ENCODE results near the gene PLAC8.
"Not testable (repeated sequence)": the region's sequence is repeated elsewhere in the genome, so short reads cannot be mapped to it uniquely, and the experiment has no call there.

PLAC8 gene

GRCh38 chr4:83112678-83113428, 1.7 kb downstream of the PLAC8 start:
- no peak for DNase-seq (ENCODE audit: low read depth in 2 of 2)

DNA sequence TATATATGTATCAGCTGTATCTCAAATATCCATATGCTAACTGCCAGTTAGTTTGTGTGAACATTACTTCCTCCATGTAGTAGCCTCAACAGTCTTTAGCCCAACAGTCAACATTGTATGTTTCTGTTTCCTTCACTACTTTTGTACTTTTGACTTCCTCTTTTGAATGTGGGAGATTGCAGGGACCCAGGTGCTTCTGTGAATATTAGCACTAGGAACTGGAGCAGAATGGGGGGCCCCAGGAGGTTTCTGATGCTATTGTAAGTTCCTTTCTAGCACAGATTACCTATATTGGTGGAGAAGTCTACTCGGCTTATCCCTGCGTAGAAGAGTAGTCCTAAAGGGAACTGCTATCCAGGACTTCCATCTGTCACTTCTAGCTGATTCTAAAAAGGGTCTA, 2.3 kb downstream of the PLAC8 start:
- DNase-seq (ENCODE audit: low read depth in 2 of 2): no peak

DNA sequence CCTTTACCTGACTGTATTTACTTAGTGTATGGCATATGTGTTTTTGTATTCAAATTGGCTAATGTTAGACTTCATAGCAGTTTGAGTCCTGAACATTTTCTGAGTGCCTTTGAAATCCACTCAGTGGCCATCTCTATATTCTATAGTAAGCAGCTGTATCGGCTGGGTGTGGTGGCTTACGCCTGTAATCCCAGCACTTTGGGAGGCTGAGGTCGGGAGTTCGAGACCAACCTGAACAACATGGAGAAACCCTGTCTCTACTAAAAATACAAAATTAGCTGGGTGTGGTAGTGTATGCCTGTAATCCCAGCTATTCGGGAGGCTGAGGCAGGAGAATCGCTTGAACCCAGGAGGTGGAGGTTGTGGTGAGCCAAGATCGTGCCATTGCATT, 2.8 kb downstream of the PLAC8 start:
- not testable (repeated sequence) for DNase-seq (ENCODE audit: low read depth in 2 of 2)

DNA sequence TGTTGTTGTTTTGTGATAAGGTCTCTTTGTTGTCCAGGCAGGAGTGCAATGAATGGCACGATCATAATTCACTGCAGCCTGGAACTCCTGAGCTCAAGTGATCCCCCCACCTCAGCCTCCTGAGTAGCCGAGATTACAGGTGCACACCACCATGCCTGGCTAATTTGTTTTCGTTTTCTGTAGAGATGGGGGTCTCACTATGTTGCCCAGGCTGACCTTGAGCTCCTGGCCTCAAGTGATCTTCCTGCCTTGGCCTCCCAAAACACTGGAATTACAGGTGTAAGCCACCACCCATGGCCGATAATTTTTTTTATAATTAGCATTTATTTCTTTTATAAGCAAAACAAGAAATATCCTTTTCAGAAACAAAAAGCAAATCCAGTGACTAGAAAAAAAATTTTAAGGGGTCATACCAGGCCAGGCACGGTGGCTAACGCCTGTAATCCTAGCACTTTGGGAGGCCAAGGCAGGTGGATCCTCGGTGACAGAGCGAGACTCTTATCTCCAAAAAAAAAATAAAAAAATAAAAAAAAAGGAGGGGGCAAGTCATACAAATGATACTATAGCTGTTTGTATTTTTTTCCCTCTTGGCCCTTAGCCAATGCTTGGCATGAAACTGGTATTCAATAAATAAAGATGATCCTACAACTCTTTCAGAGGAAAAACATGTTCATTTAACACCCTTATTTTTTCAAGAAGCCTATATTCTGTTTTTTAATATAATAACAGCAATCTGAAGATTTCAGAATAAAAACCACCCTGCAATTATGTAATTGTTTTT, 3.4 kb downstream of the PLAC8 start:
- no peak for DNase-seq (ENCODE audit: low read depth in 2 of 2)

GRCh38 chr4:83110223-83110945, 4.1 kb downstream of the PLAC8 start:
- peak; percentile 70 to 78 for DNase-seq (ENCODE audit: low read depth in 2 of 2)

GRCh38 chr4:83109480-83110222, 4.9 kb downstream of the PLAC8 start:
- no peak for DNase-seq (ENCODE audit: low read depth in 2 of 2)

DNA sequence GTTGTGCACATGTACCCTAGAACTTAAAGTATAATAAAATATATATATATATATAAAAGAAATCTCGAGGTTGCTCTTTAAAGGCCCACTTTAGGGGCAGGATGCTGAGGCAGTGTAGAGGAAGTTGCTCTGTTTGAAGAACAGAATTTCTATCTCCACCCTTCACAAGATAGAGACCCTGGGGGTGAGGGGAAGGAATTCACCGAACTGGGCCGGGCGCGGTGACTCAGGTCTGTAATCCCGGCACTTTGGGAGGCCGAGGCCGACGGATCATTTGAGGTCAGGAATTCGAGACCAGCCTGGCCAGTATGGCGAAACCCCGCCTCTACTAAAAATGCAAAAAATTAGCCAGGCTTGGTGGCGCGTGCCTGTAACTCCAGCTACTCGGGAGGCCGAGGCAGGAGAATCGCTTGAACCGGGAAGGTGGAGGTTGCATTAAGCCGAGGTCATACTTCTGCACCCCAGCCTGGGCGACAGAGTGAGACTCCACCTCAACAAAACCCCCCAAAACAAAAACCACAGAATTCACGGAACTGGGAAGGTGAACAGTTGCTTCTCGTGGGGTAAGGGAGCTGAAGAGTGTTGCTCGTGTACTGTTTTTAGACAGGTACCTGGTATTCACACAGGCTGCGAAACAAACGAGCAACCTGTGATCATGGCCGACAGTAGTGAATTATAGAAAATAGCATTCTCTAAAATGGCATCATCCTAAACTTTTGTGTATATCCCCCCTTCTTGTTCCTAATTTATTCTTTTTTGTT, 6.2 kb downstream of the PLAC8 start:
- no peak for DNase-seq (ENCODE audit: low read depth in 2 of 2)

DNA sequence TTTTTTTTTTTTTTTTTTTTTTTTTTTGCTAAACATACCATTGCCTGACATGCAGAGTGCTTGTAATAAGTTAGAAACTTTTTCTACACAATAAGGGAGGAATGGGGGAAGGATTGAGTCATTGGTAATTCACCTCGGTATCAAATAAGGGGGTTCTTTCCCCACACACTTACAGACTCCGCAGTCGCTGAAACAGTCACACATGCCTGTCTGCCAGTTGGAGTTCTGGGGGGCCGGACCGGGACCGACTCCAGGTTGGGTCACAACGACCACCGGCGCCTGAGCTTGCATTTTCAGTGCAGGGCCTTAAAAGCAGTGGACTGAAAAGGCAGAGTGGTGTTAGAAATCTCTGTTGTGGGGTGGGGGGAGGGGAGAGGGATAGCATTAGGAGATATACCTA, 6.9 kb downstream of the PLAC8 start:
- no peak for DNase-seq (ENCODE audit: low read depth in 2 of 2)

GRCh38 chr4:83104991-83105390, 9.5 kb downstream of the PLAC8 start:
- no peak for DNase-seq (ENCODE audit: low read depth in 2 of 2)

DNA sequence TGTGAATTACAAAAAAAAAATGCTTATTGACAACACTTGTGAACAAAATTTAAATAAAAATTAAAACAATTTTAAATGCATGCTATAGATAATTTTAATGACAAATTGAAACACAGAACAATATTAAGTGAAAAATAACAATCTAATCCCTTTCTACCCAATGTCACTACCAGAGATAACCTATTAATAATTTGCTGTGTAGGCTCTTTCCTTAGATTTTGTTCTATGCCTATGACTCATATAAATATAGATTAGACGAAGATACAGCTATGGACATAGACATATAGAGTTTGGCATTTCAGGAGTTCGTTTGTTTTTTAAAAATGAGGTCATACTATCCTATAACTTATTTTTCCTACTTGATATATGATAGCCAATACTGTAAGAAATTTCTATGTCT, 18.1 kb downstream of the PLAC8 start:
- DNase-seq (ENCODE audit: low read depth in 2 of 2): no peak

GRCh38 chr4:83093060-83093640, 21.4 kb downstream of the PLAC8 start:
- DNase-seq (ENCODE audit: low read depth in 2 of 2): no peak

GRCh38 chr4:83089410-83090157, 24.9 kb downstream of the PLAC8 start:
- no peak for DNase-seq (ENCODE audit: low read depth in 2 of 2)

DNA sequence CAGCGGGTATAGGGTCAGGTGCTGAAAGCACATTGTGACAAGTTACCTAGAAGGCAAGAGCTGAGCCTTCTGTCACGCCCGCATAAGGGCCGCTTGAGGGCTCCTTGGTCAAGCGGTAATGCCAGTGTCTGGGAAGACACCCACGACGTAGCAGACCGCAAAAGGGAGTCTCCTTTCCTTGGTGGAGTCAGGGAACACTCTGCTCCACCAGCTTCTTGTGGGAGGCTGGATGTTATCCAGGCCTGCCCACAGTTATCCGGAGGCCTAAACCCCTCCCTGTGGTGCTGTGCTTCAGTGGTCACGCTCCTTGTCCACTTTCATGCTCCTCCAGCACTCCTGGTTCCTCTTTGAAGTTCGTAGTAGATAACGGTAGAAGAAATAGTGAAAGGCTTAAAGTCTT, 29.6 kb downstream of the PLAC8 start:
- not testable (repeated sequence) for DNase-seq (ENCODE audit: low read depth in 2 of 2)

DNA sequence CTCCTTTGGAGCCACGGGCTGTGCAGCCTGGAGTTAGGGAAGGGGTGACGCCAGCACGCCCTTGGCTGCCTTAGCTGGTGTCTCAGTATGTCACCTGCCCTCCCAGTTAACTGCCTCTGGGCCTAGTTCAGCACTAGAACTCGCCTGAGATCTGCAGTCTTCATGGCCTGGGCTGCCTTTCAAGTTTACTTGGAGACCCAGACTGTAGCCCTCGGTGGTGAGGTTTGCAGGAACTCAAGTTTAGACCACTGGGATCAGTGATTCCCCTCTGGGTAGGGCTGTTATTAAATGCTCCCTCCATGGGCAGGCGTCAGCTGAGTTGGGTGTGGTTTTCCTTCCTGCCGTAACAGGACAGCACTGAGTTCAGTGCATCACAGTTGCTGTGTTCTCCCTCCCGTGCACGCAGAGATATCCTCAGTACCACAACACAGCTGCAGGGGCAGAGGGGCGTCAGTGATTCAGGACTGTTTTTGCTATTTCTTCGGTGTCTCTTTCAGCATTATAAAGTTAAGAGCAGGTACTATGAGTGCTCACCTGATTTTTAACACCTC, 30.5 kb downstream of the PLAC8 start:
- peak in 1 of 2 donors; percentile 39 for DNase-seq (ENCODE audit: low read depth in 2 of 2)

DNA sequence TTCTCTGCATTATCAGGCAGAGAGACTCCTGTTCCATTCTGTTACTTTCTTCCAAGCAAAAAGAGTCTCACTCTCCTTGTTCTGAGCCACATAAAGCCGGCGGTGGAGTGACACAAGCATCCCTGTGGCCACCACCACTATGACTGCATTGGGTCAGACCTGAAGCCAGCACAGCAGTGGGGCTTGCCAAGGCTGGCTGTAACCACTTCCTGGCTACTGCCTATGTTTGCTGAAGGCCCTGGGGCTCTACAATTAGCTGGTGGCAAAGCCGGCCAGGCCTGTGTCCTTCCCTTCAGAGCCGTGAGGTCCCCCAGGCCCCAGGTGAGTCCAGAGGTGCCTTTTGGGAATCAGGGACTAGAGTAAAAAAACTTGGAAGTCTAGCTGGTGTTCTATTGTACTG, 31.8 kb downstream of the PLAC8 start:
- no peak for DNase-seq (ENCODE audit: low read depth in 2 of 2)

DNA sequence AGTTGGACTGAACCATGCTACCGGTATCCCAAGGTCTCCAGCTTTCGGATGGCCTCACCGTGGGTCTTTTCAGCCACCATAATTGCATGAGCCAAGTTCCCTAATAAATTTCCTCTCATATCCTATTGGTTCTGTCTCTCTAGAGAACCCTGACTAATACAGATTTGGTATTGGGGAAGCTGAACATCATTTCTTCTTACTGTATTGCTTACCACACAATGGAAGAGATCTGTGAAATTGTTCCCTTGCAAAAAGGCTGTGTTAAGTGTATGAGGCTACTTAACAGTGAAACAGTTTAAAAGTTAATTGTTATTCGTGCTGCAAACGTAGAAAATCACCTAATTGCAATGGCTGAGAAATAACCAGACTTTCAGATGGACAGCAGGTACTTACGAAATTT, 34.0 kb downstream of the PLAC8 start:
- DNase-seq (ENCODE audit: low read depth in 2 of 2): no peak

- no peak for DNase-seq (ENCODE audit: low read depth in 2 of 2)
These were observed 39.0 kb downstream of the PLAC8 start for GRCh38 chr4:83075311-83076095.

DNA sequence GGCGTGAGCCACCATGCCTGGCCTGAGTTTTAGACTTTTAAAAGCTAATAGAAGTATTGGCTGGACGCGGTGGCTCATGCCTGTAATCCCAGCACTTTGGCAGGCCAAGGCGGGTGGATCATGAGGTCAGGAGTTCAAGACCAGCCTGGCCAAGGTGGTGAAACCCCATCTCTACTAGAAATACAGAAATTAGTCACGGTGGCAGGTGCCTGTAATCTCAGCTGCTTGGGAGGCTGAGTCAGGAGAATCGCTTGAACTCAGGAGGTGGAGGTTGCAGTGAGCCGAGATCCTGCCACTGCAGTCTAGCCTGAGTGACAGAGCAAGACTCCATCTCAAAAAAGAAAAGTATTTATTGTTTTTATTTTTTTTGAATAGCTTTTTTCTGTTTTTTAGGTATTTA, 39.7 kb downstream of the PLAC8 start:
- not testable (repeated sequence) for DNase-seq (ENCODE audit: low read depth in 2 of 2)

All from stimulated activated CD8-positive, alpha-beta memory T cell treated with anti-CD3 and anti-CD28 coated beads, Interleukin-2, amount 100 ng/mL, for 1 hour (primary cell).